Right atrium auricular region (tissue), 2 donors: ENCODE data around the gene SLC19A1. TPM values are rescaled to one million over a fixed set of nuclear protein-coding genes. Genes with fewer than 3 reads are reported as not detected.

Experiments
- DNase-seq: peaks from one replicate; pipeline ENCODE4 v3.0.0-alpha.2; 2019; ENCODE audit warnings: low spot score
- H3K27ac ChIP-seq, 2 donors: fragments of 200-600 bp; sonication (generic); 1 replicate in 1 of 2; 2 replicates in 1 of 2; pipeline ENCODE4 v1.5.1; 2016 to 2019
- H3K27me3 ChIP-seq, 2 donors: fragments of 200-600 bp; sonication (generic); one replicate each; pipeline versions ENCODE4 v1.5.1 to v1.6.0; 2017 to 2019
- H3K36me3 ChIP-seq: fragments of 200-600 bp; sonication (generic); one replicate; pipeline ENCODE4 v1.5.1; 2016
- H3K4me1 ChIP-seq, 2 donors: fragments of 200-600 bp; sonication (generic); one replicate each; pipeline versions ENCODE4 v1.5.1 to v1.6.0; 2017 to 2019
- H3K4me3 ChIP-seq, 2 donors: fragments of 200-600 bp; sonication (generic); 1 replicate in 1 of 2; 2 replicates in 1 of 2; pipeline ENCODE4 v1.5.1; 2017 to 2019; ENCODE audit warnings: mild to moderate bottlenecking in 1 of 2, moderate library complexity in 1 of 2
- H3K9me3 ChIP-seq, 2 donors: fragments of 200-600 bp; sonication (generic); one replicate each; pipeline ENCODE4 v1.5.1; 2019
- total RNA-seq, 2 donors: library from RNA; depleted of rRNA; stranded (reverse); fragments of >200 nt; gene quantifications; one replicate each; pipeline ENCODE4 v1.1.0, GENCODE V29; 2016
- TF ChIP-seq, protein P1 (sequence below), 2 donors: fragments of 200-600 bp; sonication (generic); IDR thresholded peaks; one replicate each; pipeline ENCODE4 v1.5.1; 2019; ENCODE audit warnings: antibody characterized with exemption in 2 of 2

Gene SLC19A1
- total RNA-seq, 2 donors from 2014 or later = 2.2 to 5.3 TPM

DNA sequence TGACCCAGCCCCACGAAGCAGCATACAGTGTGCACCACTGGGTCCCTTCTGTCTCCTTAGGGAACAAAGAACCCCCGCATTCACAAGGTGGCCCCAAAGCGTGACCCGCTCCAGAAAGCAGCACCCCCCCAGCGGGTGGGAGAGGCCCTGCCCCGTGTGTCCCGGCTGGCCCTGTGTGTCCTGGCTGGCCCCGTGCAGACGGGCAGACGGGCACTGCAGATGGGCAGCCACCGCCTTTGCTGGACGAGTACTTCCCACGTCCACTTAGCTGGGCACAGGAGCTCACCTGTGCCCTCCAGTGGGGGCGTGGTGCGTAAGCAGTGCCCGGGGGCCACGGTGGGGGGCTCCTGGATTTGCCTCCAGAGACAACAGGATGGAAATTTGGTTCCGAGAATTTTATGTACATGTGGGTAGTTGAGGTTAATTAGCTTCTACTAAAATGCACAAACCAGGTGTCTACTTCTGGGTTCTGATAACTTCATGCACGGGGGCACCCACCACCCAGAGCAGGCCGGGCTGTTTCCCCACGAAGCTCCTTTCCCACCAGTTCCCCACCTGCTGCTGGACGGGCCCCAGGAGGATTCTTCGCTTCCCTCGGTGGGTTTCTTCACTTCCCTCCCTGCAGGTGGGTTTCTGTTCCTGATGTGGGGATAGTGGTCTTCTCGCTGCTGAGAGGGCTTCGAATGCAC, 33.2 kb upstream of the SLC19A1 start:
- H3K27ac ChIP-seq = no peak overlapping the region
- H3K4me3 ChIP-seq = no peak overlapping the region
- TF ChIP-seq, protein P1, sequence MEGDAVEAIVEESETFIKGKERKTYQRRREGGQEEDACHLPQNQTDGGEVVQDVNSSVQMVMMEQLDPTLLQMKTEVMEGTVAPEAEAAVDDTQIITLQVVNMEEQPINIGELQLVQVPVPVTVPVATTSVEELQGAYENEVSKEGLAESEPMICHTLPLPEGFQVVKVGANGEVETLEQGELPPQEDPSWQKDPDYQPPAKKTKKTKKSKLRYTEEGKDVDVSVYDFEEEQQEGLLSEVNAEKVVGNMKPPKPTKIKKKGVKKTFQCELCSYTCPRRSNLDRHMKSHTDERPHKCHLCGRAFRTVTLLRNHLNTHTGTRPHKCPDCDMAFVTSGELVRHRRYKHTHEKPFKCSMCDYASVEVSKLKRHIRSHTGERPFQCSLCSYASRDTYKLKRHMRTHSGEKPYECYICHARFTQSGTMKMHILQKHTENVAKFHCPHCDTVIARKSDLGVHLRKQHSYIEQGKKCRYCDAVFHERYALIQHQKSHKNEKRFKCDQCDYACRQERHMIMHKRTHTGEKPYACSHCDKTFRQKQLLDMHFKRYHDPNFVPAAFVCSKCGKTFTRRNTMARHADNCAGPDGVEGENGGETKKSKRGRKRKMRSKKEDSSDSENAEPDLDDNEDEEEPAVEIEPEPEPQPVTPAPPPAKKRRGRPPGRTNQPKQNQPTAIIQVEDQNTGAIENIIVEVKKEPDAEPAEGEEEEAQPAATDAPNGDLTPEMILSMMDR (IDR thresholded peaks at IDR 0.05) = no peak
- no peaks in the 10 kb centered on the region for H3K36me3 ChIP-seq
- H3K9me3 ChIP-seq = no peaks in the 10 kb centered on the region
- H3K4me1 ChIP-seq = no peaks in the 10 kb centered on the region
- no peak for DNase-seq
- no peaks in the 10 kb centered on the region for H3K27me3 ChIP-seq

DNA sequence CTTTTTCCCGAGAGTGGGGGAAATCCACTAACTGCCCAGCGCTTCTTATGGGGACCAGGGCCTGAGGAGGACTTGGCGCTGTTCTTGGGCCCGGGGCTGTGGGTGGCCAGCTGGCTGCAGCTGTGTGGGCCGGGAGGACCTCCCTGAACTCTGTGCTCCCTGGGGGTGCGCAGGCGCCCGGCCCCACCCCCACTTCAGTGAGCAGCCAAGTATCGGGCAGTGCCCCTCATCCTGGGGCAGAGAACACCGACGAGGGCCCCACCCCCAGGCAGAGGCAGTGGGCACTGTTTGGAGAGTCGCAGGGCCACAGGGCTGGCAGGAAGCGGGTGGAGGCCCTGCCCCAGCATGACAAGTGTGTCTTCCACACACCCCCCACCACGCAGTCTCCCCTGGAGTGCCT, 32.5 kb upstream of the SLC19A1 start:
- Histone ChIP-seq H3K4me3 (no peak overlapping the region), H3K27me3 (no peaks in the 10 kb centered on the region), H3K9me3 (no peaks in the 10 kb centered on the region), H3K27ac (no peak overlapping the region), H3K4me1 (no peaks in the 10 kb centered on the region), H3K36me3 (no peaks in the 10 kb centered on the region)
- TF ChIP-seq, protein P1 (IDR thresholded peaks at IDR 0.05) = no peak
- DNase-seq = no peak

DNA sequence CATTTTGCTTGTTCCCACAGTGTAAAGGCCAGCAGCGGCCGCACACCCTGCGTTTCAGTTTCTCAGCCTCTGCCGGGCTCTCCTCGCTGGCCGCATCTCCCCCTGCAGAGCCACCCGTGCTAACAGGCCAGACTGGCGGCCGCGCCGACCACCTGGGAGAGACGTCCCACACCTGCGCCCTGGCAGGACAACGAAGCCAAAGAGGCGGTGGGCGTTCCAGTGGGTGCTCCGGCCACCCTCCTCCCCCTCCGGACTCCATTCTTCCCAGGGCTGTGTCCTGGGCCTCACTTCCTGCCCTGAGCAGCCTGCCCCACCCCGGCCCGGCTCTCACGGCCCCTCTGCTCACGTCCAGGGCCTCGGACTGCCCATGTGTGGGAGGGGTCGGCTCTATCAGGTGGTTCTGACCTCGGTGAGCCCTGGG, 31.9 kb upstream of the SLC19A1 start:
- no peak overlapping the region for H3K27ac ChIP-seq
- H3K9me3 ChIP-seq = no peaks in the 10 kb centered on the region
- DNase-seq = no peak
- TF ChIP-seq, protein P1 (IDR thresholded peaks at IDR 0.05) = no peak
- H3K4me3 ChIP-seq = no peak overlapping the region
- no peaks in the 10 kb centered on the region for H3K27me3 ChIP-seq
- no peaks in the 10 kb centered on the region for H3K4me1 ChIP-seq
- no peaks in the 10 kb centered on the region for H3K36me3 ChIP-seq

GRCh38 chr21:45573452-45574035, 31.3 kb upstream of the SLC19A1 start:
- Histone ChIP-seq H3K36me3 (no peaks in the 10 kb centered on the region), H3K4me3 (no peak overlapping the region), H3K9me3 (no peaks in the 10 kb centered on the region), H3K27ac (no peak overlapping the region), H3K4me1 (no peaks in the 10 kb centered on the region), H3K27me3 (no peaks in the 10 kb centered on the region)
- no peak for DNase-seq
- TF ChIP-seq, protein P1 (IDR thresholded peaks at IDR 0.05) = no peak

- no peaks in the 10 kb centered on the region for H3K36me3 ChIP-seq
- H3K27ac ChIP-seq = no peak overlapping the region
- no peaks in the 10 kb centered on the region for H3K9me3 ChIP-seq
- no peaks in the 10 kb centered on the region for H3K4me1 ChIP-seq
- no peak for DNase-seq
- no peaks in the 10 kb centered on the region for H3K27me3 ChIP-seq
- TF ChIP-seq, protein P1 (IDR thresholded peaks at IDR 0.05) = no peak
- no peak overlapping the region for H3K4me3 ChIP-seq
These were observed 30.7 kb upstream of the SLC19A1 start for GRCh38 chr21:45572783-45573451.
